Fibroblast of the aortic adventitia (primary cell): Measurements from ENCODE around the gene EXOC6B. TPM values are rescaled to one million over a fixed set of nuclear protein-coding genes. Genes with fewer than 3 reads are reported as not detected.

Experiments used
- DNase-seq: peaks from one replicate; pipeline ENCODE4 v3.0.0-alpha.2; 2010; ENCODE audit warnings: low read depth
- H3K4me3 ChIP-seq: 2 replicates; pipeline ENCODE4 v1.5.1; 2011; ENCODE audit warnings: low read depth, mild to moderate bottlenecking, control low read depth, low read length, moderate library complexity
- CTCF ChIP-seq: IDR thresholded peaks from 2 replicates; pipeline ENCODE4 v1.5.1; 2011; ENCODE audit warnings: mild to moderate bottlenecking, low read length, control low read depth, inconsistent platforms; ENCODE audit not compliant: insufficient read depth
- total RNA-seq: library from RNA; depleted of rRNA; stranded (reverse); fragments of >200 nt; gene quantifications from 2 replicates; pipeline ENCODE4 v1.2.3, GENCODE V29; 2012; ENCODE audit warnings: low replicate concordance

The EXOC6B gene
- total RNA-seq, 1 donor: 30.2 TPM

DNA sequence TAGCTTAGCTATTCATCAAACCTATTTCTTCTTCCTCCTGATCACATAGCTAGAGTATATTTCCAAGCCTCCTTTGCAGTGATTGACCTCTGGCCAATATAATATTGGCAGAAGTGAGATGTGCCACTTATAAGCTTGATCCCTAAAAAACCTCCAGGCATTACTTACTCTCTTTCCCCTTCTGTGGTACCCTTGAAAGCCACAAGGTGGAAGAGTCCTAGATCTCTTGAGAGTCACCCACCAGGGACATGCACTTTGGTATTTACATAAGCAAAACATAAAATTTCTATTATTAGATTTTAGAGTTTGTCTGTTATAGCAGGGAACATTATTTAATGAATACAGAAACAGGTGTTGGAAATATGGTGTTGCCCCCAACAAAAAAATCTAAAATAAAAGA, 112.0 kb downstream of the EXOC6B start:
- H3K4me3 ChIP-seq: no peak overlapping the region
- no peak for DNase-seq
- TF ChIP-seq CTCF: no peak

GRCh38 chr2:72712977-72713376, 112.9 kb downstream of the EXOC6B start:
- no peak for DNase-seq
- no peak for TF ChIP-seq CTCF

GRCh38 chr2:72712304-72712703, 113.5 kb downstream of the EXOC6B start:
- no peak for DNase-seq
- no peak overlapping the region for H3K4me3 ChIP-seq
- no peak for TF ChIP-seq CTCF

More at GRCh38 chr2:72712977-72713376, 112.9 kb downstream of the EXOC6B start:
- H3K4me3 ChIP-seq: no peak overlapping the region

DNA sequence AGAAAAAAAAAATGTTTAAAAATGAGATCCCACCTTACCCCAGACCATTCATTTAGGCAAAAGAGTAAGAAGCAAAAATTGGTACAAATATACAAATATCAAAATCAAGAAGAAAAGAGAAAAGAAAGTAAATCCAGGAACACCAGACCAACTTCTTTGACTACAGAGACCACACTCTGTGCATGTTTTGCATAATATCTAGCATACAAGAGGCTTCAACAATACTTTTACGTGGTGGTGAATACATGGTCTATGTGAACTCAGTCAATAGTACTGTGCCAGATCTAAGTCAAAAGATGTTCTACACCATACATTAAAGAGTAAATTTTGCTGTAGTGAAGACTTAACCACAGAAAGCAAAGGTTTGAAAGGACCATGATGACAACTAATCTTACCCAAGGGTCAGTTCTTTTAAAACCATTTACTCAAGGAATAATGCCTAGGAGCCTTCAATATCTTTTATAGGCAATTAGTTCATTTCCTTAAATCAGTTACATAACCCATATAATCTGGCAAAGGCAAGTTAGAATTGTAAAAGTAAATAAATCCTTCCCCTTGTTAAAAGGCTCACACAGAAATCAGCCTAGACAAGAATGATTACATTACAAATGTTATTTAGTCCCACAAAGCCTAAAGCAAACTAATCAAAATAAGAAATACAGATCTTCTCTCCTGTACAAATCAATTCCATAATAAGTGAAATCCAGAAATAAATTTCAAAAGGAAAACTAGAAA, 115.2 kb downstream of the EXOC6B start:
- TF ChIP-seq CTCF: no peak
- no peak overlapping the region for H3K4me3 ChIP-seq
- no peak for DNase-seq

GRCh38 chr2:72708236-72708635, 117.6 kb downstream of the EXOC6B start:
- H3K4me3 ChIP-seq: no peak overlapping the region
- DNase-seq: no peak
- TF ChIP-seq CTCF: no peak

DNA sequence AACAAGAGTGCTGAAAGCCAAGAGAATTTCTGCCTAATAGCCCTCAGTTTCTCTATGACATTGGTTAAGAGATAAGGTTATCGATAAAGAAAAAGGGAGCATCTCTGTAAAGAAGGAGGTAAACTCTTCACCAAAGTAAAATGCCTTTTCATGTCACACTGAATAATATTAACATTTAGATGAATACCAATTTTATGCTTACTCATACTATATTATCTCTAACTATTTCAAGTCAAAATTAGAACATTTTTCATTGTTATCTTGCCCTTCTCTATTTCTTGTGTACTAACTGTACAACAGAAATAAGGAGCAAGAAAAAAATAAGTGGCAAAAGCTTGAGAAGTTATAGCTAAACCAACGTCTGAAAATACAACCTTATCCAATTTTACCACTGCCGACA, 127.5 kb downstream of the EXOC6B start:
- TF ChIP-seq CTCF: no peak
- DNase-seq: no peak
- no peak overlapping the region for H3K4me3 ChIP-seq

DNA sequence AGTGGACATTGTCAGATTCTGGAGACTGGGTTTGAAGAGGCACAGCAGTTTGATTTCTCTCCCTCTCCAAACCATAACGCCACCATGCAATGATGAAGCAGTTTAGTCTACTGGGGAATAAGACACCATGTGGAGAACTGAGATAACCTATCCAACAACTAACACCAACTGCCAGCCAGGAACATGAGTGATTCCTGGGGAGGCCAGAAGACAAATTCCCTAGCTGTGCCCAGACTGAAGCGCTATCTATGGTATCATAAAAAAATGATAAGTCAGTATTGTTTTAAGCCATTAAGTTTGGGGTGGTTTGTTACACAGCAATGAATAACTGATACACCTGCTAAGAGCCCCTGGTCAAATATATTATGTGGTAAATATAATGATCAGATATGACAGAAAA, 129.3 kb downstream of the EXOC6B start:
- H3K4me3 ChIP-seq: no peak overlapping the region
- TF ChIP-seq CTCF: no peak

More for the DNA sequence above, 129.3 kb downstream of the EXOC6B start:
- no peak for DNase-seq
